ENCODE data around the gene CISH.
A peak's percentile ranks its signal among the peaks of the same experiment; 100 is the strongest.

The CISH gene

DNA sequence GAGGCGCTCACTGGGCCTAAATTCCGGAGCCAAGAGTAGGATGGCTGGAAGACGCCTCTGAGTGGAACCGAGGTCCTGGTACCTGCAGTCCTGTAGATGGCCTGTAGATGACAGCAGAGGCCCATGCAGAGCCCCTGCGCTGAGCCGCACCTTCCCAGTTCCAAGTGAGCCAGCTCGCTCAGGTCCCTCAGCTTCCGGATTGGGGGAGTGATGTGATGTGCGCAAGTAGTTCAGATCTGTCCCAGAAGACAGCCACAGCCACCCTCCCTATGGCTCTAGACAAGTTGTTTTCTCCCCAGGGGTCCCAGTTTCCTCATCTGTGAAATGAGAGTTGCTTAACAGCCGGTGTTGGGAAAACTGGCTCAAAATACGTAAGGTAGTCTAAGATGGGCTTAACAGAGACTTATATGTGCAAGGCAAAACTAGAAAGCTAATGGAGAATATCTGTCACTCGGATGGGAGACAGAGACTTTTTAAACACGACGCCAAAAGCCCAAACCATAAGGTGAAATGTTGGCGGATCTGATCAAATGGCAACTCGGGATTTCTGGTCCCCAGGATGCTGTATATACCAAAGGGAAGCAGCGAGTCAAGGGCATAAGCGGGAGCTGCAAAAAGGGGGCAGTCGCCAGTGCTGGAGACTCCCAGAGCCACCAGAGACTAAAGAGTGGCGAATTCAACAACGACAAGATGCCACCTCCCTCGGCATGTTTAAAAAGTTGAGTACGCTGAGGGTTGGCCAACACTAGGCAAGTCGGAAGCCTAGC is 4.6 kb upstream of the CISH start:
- TF ChIP-seq CTCF (IDR thresholded peaks at IDR 0.05; ENCODE audit: low read depth, low read length) = peak; percentile 100

GRCh38 chr3:50615190-50615589 is 3.6 kb upstream of the CISH start:
- TF ChIP-seq CTCF (IDR thresholded peaks at IDR 0.05; ENCODE audit: low read depth, low read length) = no peak

More for the DNA sequence above, 4.6 kb upstream of the CISH start:
- peak overlapping the region; percentile 79 for H3K4me3 ChIP-seq (ENCODE audit: low read depth, low read length)

DNA sequence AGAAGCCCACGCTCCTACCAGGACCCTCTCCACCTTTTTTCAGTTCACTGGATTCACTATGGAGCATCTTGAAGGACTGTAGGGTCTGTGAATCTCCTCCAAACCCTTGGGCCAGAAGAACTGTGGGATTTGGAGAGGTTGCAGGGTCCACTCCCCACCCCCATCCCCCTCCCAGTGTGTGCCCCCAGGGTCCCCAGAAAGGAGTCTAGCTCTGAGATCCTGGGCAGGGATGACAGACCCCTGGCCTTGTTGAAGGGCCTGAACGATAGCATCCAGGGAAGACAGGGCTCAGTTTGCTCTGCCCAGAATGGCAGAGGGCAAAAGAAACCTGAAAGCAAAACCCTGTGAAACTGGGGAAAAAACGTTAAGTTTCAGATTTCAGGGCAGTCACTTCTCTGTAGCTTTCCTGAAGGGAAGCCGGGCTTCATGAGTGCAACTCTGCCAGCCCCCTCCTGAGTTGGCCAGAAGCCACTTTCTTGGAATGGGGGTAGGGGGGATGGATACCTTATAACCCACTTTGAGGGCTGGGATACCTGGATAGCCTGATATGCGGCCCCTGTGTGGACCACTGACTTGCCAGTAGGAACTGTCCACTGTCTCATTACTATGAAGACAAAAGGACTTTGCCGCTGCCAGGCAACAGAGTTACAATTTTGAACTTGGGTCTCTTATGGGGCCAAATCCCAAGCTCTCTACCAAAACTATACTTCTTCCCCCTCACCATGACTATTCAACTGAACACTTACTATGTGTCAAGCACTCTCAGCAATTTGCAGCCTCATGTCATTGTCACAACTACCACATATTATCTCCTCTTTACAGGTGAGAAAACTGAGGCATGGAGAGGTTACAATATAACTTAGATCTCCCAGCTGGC is 1.6 kb upstream of the CISH start:
- peak overlapping the region; percentile 71; the same call in 1 of the 2 replicates for H3K4me3 ChIP-seq (ENCODE audit: low read depth, low read length)
- no peak for TF ChIP-seq CTCF (IDR thresholded peaks at IDR 0.05; ENCODE audit: low read depth, low read length)

More at GRCh38 chr3:50615190-50615589, 3.6 kb upstream of the CISH start:
- no peak overlapping the region for H3K4me3 ChIP-seq (ENCODE audit: low read depth, low read length)

- TF ChIP-seq CTCF (IDR thresholded peaks at IDR 0.05; ENCODE audit: low read depth, low read length) = no peak
- H3K4me3 ChIP-seq (ENCODE audit: low read depth, low read length) = peak overlapping the region; percentile 71
Measured at GRCh38 chr3:50612234-50612882, 784 bp upstream of the CISH start.

- TF ChIP-seq CTCF (IDR thresholded peaks at IDR 0.05; ENCODE audit: low read depth, low read length) = no peak
- H3K4me3 ChIP-seq (ENCODE audit: low read depth, low read length) = peak overlapping the region; percentile 71
Measured at GRCh38 chr3:50610992-50611463, 546 bp downstream of the CISH start.

GRCh38 chr3:50610181-50610971 is 1.2 kb downstream of the CISH start:
- peak overlapping the region; percentile 71 for H3K4me3 ChIP-seq (ENCODE audit: low read depth, low read length)
- TF ChIP-seq CTCF (IDR thresholded peaks at IDR 0.05; ENCODE audit: low read depth, low read length) = no peak
